Panc1 (cell line): Measurements from ENCODE around the gene AIRE.

Experiments
- REST ChIP-seq, 2 experiments: IDR thresholded peaks; 2 replicates each; pipeline ENCODE4 v1.6.1; 2011 to 2012; ENCODE audit warnings: low read depth in 2 of 2, control low read depth in 1 of 2, low read length in 1 of 2, mild to moderate bottlenecking in 1 of 2, moderate library complexity in 1 of 2; ENCODE audit not compliant: insufficient read depth in 1 of 2
- SIN3A ChIP-seq: IDR thresholded peaks from 2 replicates; pipeline ENCODE4 v1.6.1; 2012; ENCODE audit warnings: low read depth, mild to moderate bottlenecking, low read length, moderate library complexity, borderline replicate concordance; ENCODE audit not compliant: insufficient read depth
- TCF7L2 ChIP-seq: IDR thresholded peaks from 2 replicates; pipeline ENCODE4 v1.6.1; 2011; ENCODE audit warnings: mild to moderate bottlenecking, low read depth, low read length, inconsistent platforms

DNA sequence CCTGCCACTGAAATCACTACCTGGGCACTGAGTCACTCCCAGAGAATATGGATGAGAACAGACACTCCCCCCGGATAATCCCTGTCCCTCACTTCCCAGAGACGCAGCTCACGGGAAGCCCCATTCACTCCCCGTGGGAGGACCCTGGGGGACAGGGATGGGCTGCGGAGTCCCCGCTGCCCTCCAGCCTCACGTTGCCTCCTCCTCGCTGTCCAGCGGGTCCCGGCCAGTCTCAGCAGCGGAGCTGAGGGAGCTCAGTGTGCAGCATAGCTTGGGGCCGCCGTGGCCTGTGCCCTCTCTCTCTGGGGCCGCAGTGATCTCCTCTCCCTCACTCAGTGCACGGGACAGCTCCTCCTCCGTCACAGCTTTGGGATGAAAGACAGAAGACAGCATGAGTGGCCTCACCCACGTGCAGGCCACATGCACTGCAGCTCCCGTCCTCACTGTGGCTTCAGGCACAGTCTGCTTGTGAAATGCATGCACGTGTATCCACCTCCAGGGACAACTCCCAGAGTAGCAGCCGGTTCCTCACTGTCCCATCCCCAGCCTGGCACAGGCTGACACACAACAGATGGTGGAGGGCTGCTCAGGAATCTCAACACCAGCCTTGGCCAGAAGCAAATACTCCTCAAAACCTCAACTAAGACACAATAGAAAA is 46.1 kb downstream of the AIRE start:
- TF ChIP-seq TCF7L2 (no peak), REST (IDR thresholded peaks at IDR 0.05; ENCODE audit: insufficient read depth in 1 of 2, low read depth in 2 of 2, low read length in 1 of 2) (no peak), SIN3A (no peak)
